ENCODE results near the gene IL21R.

IL21R gene

GRCh38 chr16:27421961-27422740, 20.2 kb downstream of the IL21R start:
- DNase-seq (ENCODE audit: low spot score): no peak
- TF ChIP-seq, protein P1, sequence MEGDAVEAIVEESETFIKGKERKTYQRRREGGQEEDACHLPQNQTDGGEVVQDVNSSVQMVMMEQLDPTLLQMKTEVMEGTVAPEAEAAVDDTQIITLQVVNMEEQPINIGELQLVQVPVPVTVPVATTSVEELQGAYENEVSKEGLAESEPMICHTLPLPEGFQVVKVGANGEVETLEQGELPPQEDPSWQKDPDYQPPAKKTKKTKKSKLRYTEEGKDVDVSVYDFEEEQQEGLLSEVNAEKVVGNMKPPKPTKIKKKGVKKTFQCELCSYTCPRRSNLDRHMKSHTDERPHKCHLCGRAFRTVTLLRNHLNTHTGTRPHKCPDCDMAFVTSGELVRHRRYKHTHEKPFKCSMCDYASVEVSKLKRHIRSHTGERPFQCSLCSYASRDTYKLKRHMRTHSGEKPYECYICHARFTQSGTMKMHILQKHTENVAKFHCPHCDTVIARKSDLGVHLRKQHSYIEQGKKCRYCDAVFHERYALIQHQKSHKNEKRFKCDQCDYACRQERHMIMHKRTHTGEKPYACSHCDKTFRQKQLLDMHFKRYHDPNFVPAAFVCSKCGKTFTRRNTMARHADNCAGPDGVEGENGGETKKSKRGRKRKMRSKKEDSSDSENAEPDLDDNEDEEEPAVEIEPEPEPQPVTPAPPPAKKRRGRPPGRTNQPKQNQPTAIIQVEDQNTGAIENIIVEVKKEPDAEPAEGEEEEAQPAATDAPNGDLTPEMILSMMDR (IDR thresholded peaks at IDR 0.05): no peak
- Histone ChIP-seq H3K27ac (no peak overlapping the region), H3K4me3 (no peak overlapping the region)

DNA sequence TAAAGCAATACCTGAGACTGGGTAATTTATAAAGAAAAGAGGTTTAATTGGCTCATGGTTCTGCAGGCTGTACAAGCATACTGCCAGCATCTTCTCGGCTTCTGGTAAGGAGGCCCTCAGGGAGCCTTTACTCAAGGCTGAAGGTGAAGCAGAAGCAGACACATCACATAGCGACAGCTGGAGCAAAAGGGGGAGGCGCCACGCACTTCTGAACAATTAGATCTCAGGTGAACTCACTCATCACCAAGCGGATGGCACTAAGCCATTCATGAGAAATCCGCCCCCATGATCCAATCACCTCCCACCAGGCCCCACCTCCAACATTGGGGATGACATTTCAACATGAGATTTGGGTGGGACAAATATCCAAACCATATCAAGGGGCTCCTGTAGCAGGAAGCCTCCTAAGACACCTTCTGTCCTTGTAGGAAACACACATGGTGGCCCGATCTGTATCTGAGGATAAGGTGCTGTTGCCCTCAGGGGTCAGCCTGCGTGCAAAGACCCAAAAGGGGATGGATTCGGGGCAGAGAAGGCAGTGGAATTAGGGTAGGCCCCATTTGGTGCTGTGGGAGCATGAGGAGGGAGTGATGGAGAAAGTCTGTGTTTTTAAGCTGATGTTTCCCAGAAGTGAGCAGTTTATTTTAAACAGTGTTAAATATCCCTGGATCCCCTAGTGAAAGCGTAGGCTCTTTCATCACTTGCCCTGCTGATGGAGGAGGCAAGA, 23.0 kb downstream of the IL21R start:
- H3K4me3 ChIP-seq: no peak overlapping the region
- peak; percentile 26 for DNase-seq (ENCODE audit: low spot score)
- no peak overlapping the region for H3K27ac ChIP-seq
- TF ChIP-seq, protein P1 (IDR thresholded peaks at IDR 0.05): no peak

- TF ChIP-seq, protein P1 (IDR thresholded peaks at IDR 0.05): no peak
- no peak overlapping the region for H3K27ac ChIP-seq
- H3K4me3 ChIP-seq: no peak overlapping the region
- DNase-seq (ENCODE audit: low spot score): peak; percentile 28
Measured at GRCh38 chr16:27425961-27426360, 24.0 kb downstream of the IL21R start.

DNA sequence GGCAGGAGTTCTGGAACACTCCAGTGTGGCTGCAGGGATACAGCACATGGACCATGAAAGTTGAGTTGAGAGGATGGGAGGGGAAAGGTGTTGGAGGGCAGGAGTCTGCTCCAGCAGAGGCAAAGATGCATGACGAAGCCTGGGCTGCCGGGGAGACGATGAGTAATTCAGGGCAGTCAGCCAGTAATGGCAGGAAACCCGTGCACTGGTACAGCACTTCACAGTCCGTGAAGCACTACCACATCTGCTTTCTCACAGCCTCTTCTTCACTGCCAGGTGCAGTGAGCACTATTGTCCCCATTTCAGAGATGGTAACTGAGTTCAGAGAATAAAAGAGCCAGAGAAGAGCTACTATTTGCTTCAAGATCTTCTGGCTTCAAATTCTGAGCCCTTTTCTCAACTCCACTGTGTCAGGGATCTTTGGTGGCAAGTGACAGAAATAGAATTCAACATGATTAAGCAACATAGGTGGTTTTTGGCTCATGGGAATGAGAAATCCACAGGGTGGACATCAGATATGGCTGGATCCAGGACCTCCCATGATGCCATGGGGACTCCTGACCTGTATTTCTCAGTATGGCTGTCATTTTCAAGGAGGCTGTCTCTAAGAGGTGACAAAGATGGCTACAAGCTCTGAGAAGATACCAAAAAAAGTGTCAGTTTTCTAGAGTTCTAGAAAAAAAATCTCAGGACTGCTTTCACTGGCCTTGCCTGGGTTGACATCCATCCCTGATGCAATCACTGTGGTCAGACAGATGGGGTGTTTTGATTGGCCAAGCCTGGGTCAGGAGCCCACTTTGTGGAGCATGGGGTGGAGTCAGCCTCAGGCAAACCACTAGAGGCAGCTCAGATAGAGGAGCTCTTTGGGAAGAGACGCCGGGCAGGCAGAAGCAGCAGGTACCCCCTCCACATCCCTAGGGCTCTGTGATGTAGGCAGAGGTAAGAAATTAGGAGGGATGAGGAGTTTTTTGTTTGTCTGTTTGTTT, 24.7 kb downstream of the IL21R start:
- peak; percentile 45 for DNase-seq (ENCODE audit: low spot score)
- no peak overlapping the region for H3K27ac ChIP-seq
- TF ChIP-seq, protein P1 (IDR thresholded peaks at IDR 0.05): no peak
- H3K4me3 ChIP-seq: no peak overlapping the region

DNA sequence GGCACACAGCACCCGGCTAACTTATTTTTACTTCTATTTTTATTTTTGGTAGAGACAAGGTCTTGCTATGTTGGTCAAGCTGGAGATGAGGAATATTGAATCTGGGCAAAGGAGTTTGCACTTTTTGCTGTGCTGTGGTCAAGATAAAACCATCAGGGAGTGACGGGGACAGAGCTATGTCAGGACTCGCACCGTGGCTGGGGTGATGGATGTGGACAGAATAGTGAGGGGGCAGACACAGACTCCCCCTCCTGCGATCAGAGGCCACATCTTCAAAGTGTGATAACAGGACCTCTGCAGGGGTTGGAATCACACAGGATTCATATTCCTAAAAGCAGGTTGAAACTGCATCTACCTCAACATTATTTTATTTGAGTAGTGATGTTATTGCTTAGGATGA, 25.6 kb downstream of the IL21R start:
- no peak for DNase-seq (ENCODE audit: low spot score)
- TF ChIP-seq, protein P1 (IDR thresholded peaks at IDR 0.05): no peak

GRCh38 chr16:27428026-27428785, 26.2 kb downstream of the IL21R start:
- no peak overlapping the region for H3K4me3 ChIP-seq
- peak; percentile 35 for DNase-seq (ENCODE audit: low spot score)
- TF ChIP-seq, protein P1 (IDR thresholded peaks at IDR 0.05): no peak
- H3K27ac ChIP-seq: no peak overlapping the region

More for the DNA sequence above, 25.6 kb downstream of the IL21R start:
- H3K27ac ChIP-seq: no peak overlapping the region
- H3K4me3 ChIP-seq: no peak overlapping the region
